Measurements from ENCODE around the gene HLA-DRB5.
"Not testable (repeated sequence)": the region's sequence is repeated elsewhere in the genome, so short reads cannot be mapped to it uniquely, and the experiment has no call there.

Gene HLA-DRB5

GRCh38 chr6:32492351-32492750 lies 37.7 kb downstream of the HLA-DRB5 start:
- DNase-seq = no peak

- DNase-seq = no peak
Observed at GRCh38 chr6:32491700-32492099, 38.4 kb downstream of the HLA-DRB5 start.

- no peak for DNase-seq
Observed at GRCh38 chr6:32488083-32488482, 42.0 kb downstream of the HLA-DRB5 start.

- DNase-seq = no peak
Observed at GRCh38 chr6:32484614-32484998, 45.5 kb downstream of the HLA-DRB5 start.

- DNase-seq = no peak
Observed at GRCh38 chr6:32483968-32484613, 46.0 kb downstream of the HLA-DRB5 start.

- DNase-seq = no peak
Observed at GRCh38 chr6:32475392-32476206, 54.5 kb downstream of the HLA-DRB5 start.

- peak; percentile 48 for DNase-seq
Observed at GRCh38 chr6:32473376-32474348, 56.4 kb downstream of the HLA-DRB5 start.

- DNase-seq = no peak
Observed at GRCh38 chr6:32472781-32473375, 57.2 kb downstream of the HLA-DRB5 start.

GRCh38 chr6:32467743-32468503 lies 62.2 kb downstream of the HLA-DRB5 start:
- not testable (repeated sequence) for DNase-seq
